GM13977 (cell line): ENCODE measurements around the gene HELZ.
A peak's percentile ranks its signal among the peaks of the same experiment; 100 is the strongest.
"Not testable (repeated sequence)": the region's sequence is repeated elsewhere in the genome, so short reads cannot be mapped to it uniquely, and the experiment has no call there.

Experiments
- DNase-seq: peaks from one replicate; pipeline ENCODE4 v3.0.0; 2012; ENCODE audit warnings: low spot score
- in situ Hi-C: fragments of 300-500 bp; cut with MboI; formaldehyde crosslinking; loops from one replicate; pipeline ENCODE4 v1.12.0; 2022; ENCODE audit warnings: low sequenced_read_pairs, low pct_unique_long_range_greater_than_20kb, mixed read lengths, inconsistent platforms; ENCODE audit not compliant: unreplicated experiment
- TF ChIP-seq, protein P1 (sequence below): IDR thresholded peaks from 2 replicates; pipeline ENCODE4 v1.5.1; 2012; ENCODE audit warnings: mild to moderate bottlenecking, control low read depth; ENCODE audit not compliant: insufficient read depth; ENCODE audit errors: extremely low read depth, missing control alignments

Gene HELZ

DNA sequence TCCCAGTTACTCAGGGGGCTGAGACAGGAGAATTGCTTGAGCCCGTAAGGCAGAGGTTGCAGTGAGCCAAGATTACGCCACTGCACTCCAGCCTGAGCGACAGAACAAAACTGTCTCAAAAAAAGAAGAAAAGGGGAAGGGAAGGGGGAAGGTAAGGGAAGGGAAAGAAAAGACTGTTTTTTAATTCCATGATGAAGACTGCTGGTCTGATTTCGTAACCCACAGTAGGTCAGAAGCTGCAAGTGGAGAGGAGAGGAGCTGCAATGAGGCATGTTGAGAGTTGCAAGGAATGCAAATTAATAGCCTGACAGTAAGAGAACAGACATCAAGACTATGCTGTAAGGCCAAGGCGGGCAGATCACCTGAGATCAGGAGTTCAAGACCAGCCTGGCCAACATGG lies 33.3 kb downstream of the HELZ start:
- in situ Hi-C loops, result no loop called here
- no peak for DNase-seq
- TF ChIP-seq, protein P1, sequence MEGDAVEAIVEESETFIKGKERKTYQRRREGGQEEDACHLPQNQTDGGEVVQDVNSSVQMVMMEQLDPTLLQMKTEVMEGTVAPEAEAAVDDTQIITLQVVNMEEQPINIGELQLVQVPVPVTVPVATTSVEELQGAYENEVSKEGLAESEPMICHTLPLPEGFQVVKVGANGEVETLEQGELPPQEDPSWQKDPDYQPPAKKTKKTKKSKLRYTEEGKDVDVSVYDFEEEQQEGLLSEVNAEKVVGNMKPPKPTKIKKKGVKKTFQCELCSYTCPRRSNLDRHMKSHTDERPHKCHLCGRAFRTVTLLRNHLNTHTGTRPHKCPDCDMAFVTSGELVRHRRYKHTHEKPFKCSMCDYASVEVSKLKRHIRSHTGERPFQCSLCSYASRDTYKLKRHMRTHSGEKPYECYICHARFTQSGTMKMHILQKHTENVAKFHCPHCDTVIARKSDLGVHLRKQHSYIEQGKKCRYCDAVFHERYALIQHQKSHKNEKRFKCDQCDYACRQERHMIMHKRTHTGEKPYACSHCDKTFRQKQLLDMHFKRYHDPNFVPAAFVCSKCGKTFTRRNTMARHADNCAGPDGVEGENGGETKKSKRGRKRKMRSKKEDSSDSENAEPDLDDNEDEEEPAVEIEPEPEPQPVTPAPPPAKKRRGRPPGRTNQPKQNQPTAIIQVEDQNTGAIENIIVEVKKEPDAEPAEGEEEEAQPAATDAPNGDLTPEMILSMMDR, result no peak

DNA sequence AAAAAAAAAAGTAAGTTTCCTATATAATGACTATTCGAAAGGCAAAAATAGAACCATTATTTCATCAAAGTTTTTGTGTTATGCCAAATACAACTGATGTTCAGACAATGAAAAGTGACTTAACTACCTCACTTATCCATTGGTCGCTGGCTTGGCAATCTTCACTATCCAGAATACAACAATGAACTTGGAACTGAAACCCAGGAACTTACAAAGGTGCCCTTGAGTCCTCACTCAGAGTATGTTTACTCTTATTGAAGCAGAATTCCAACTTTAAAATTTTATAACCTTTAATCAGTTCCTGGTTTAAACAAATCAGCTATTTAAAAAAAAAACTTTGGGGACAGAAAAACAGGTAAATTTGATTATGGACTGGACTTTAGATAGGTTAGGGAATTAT lies 34.1 kb downstream of the HELZ start:
- TF ChIP-seq, protein P1, result no peak
- DNase-seq, result no peak
- in situ Hi-C loops, result no loop called here

GRCh38 chr17:67208232-67208631 lies 36.8 kb downstream of the HELZ start:
- in situ Hi-C loops, result no loop called here
- no peak for DNase-seq
- TF ChIP-seq, protein P1, result no peak

GRCh38 chr17:67203818-67204217 lies 41.2 kb downstream of the HELZ start:
- in situ Hi-C loops, result no loop called here
- TF ChIP-seq, protein P1, result no peak
- no peak for DNase-seq

GRCh38 chr17:67202503-67202902 lies 42.5 kb downstream of the HELZ start:
- DNase-seq, result no peak
- in situ Hi-C loops, result no loop called here
- TF ChIP-seq, protein P1, result no peak

- in situ Hi-C loops, result no loop called here
- TF ChIP-seq, protein P1, result peak; percentile 33
- no peak for DNase-seq
Measured at GRCh38 chr17:67200727-67201301, 44.2 kb downstream of the HELZ start.

- TF ChIP-seq, protein P1, result no peak
- in situ Hi-C loops, result no loop called here
- no peak for DNase-seq
Measured at GRCh38 chr17:67198131-67198530, 46.9 kb downstream of the HELZ start.

DNA sequence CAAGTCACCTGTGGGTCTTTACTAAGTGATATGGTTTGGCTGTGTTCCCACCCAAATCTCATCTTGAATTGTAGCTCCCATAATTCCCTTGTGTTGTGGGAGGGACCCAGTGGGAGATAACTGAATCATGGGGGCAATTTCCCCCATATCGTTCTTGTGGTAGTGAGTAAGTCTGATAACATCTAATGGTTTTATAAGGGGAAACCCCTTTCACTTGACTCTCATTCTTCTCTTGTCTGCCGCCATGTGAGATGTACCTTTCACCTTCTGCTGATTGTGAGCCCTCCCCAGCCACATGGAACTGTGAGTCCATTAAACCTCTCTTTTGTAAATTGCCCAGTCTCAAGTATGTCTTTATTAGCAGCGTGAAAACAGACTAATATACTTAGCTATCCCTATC lies 48.0 kb downstream of the HELZ start:
- not testable (repeated sequence) for DNase-seq

More for the DNA sequence above, 48.0 kb downstream of the HELZ start:
- in situ Hi-C loops, result not testable (repeated sequence)
